HG02885 (cell line): ENCODE data around the gene CSF1R.

Experiments
- ATAC-seq: cut with Tn5 transposase; IDR thresholded peaks from one replicate; pipeline ENCODE4 v1.9.1; 2021; ENCODE audit warnings: mild to moderate bottlenecking; ENCODE audit not compliant: unreplicated experiment, poor library complexity

CSF1R gene

GRCh38 chr5:150085950-150086715 is at the start of gene CSF1R:
Gene CSF1R (minus strand): TSS chr5:150086554. CDS start chr5:150086427, 127 bp downstream.
- ATAC-seq, result no peak

GRCh38 chr5:150135557-150136304 is 49.4 kb upstream of the CSF1R start:
- no peak for ATAC-seq

- no peak for ATAC-seq
Observed at GRCh38 chr5:150134198-150134588, 47.8 kb upstream of the CSF1R start.

GRCh38 chr5:150133581-150134197 is 47.3 kb upstream of the CSF1R start:
- ATAC-seq, result no peak

- ATAC-seq, result no peak
Observed at GRCh38 chr5:150132740-150133139, 46.4 kb upstream of the CSF1R start.

- ATAC-seq, result no peak
Observed at GRCh38 chr5:150131978-150132694, 45.8 kb upstream of the CSF1R start.

GRCh38 chr5:150131461-150131860 is 45.1 kb upstream of the CSF1R start:
- no peak for ATAC-seq

GRCh38 chr5:150130493-150130922 is 44.2 kb upstream of the CSF1R start:
- no peak for ATAC-seq

GRCh38 chr5:150129813-150130492 is 43.6 kb upstream of the CSF1R start:
- ATAC-seq, result peak; percentile 53

GRCh38 chr5:150129454-150129812 is 43.1 kb upstream of the CSF1R start:
- ATAC-seq, result no peak

GRCh38 chr5:150126921-150127265 is 40.5 kb upstream of the CSF1R start:
- no peak for ATAC-seq

GRCh38 chr5:150126199-150126920 is 40.0 kb upstream of the CSF1R start:
- ATAC-seq, result no peak

GRCh38 chr5:150125334-150125733 is 39.0 kb upstream of the CSF1R start:
- no peak for ATAC-seq

- no peak for ATAC-seq
Observed at GRCh38 chr5:150124596-150124995, 38.2 kb upstream of the CSF1R start.

GRCh38 chr5:150124111-150124557 is 37.8 kb upstream of the CSF1R start:
- no peak for ATAC-seq

GRCh38 chr5:150123542-150123941 is 37.2 kb upstream of the CSF1R start:
- ATAC-seq, result no peak

- no peak for ATAC-seq
Observed at GRCh38 chr5:150122536-150123481, 36.5 kb upstream of the CSF1R start.

- peak; percentile 83 for ATAC-seq
Observed at GRCh38 chr5:150122158-150122510, 35.8 kb upstream of the CSF1R start.
